HepG2 (cell line): Measurements from ENCODE around the gene DNAJC5. TPM values are rescaled to one million over a fixed set of nuclear protein-coding genes. Genes with fewer than 3 reads are reported as not detected.

ENCODE experiments used
- CSRNP2 ChIP-seq: sonication (generic); formaldehyde crosslinking; conservative IDR thresholded peaks from 2 replicates; pipeline ENCODE4 v1.8.0; 2022; ENCODE audit warnings: low read depth, missing genetic modification reagents
- ELF4 ChIP-seq: sonication (generic); formaldehyde crosslinking; IDR thresholded peaks from 2 replicates; pipeline ENCODE4 v1.5.0; 2020; ENCODE audit warnings: missing genetic modification reagents, mild to moderate bottlenecking, moderate library complexity, borderline replicate concordance
- EP300 ChIP-seq, 3 experiments: sonication (generic) in 1 of 3; formaldehyde crosslinking in 1 of 3; IDR thresholded peaks; 2 replicates each; pipeline versions ENCODE4 v1.5.1 to v1.6.1; 2011 to 2020; ENCODE audit warnings: low read depth in 2 of 3, low read length in 2 of 3, borderline replicate concordance in 1 of 3, improper control_type of control experiment in 1 of 3, mild to moderate bottlenecking in 1 of 3, missing genetic modification reagents in 1 of 3, moderate library complexity in 1 of 3
- GZF1 ChIP-seq: sonication (generic); formaldehyde crosslinking; IDR thresholded peaks from 2 replicates; pipeline ENCODE4 v1.5.1; 2020; ENCODE audit warnings: mild to moderate bottlenecking, missing genetic modification reagents
- HMG20A ChIP-seq: IDR thresholded peaks from 2 replicates; pipeline ENCODE4 v1.6.1; 2016; ENCODE audit warnings: borderline replicate concordance
- HNRNPH1 ChIP-seq: fragments of 200-400 bp; formaldehyde crosslinking; optimal IDR thresholded peaks from 2 replicates; pipeline ENCODE3; 2017; ENCODE audit warnings: mild to moderate bottlenecking, low read depth, low read length
- KDM3A ChIP-seq: IDR thresholded peaks from 2 replicates; pipeline ENCODE4 v1.6.1; 2018; ENCODE audit warnings: low read depth, missing compliant biosample characterization
- KDM5B ChIP-seq: sonication (generic); formaldehyde crosslinking; IDR thresholded peaks from 2 replicates; pipeline ENCODE4 v1.4.0; 2020; ENCODE audit warnings: missing genetic modification reagents, mild to moderate bottlenecking, borderline replicate concordance
- MTF1 ChIP-seq: sonication (generic); formaldehyde crosslinking; IDR thresholded peaks from 2 replicates; pipeline ENCODE4 v1.5.0; 2020; ENCODE audit warnings: missing genetic modification reagents
- NFIC ChIP-seq: IDR thresholded peaks from 2 replicates; pipeline ENCODE4 v1.6.1; 2012; ENCODE audit warnings: mild to moderate bottlenecking, low read length, inconsistent platforms
- NFYC ChIP-seq: IDR thresholded peaks from 2 replicates; pipeline ENCODE4 v1.6.1; 2016; ENCODE audit warnings: missing genetic modification reagents, missing compliant biosample characterization
- SMAD9 ChIP-seq: sonication (generic); formaldehyde crosslinking; IDR thresholded peaks from 2 replicates; pipeline ENCODE4 v1.5.1; 2020; ENCODE audit warnings: mild to moderate bottlenecking, missing genetic modification reagents
- ZNF225 ChIP-seq: sonication (generic); formaldehyde crosslinking; IDR thresholded peaks from 2 replicates; pipeline ENCODE4 v1.4.0; 2020; ENCODE audit warnings: mild to moderate bottlenecking, missing genetic modification reagents
- ZNF263 ChIP-seq: sonication (generic); formaldehyde crosslinking; IDR thresholded peaks from 2 replicates; pipeline ENCODE4 v1.4.0; 2020; ENCODE audit warnings: missing genetic modification reagents
- ZNF274 ChIP-seq: sonication (generic); formaldehyde crosslinking; IDR thresholded peaks from 2 replicates; pipeline ENCODE4 v1.5.1; 2020; ENCODE audit warnings: mild to moderate bottlenecking, missing genetic modification reagents
- ZNF276 ChIP-seq: sonication (generic); formaldehyde crosslinking; IDR thresholded peaks from 2 replicates; pipeline ENCODE4 v1.4.0; 2020; ENCODE audit warnings: mild to moderate bottlenecking, low read depth, missing genetic modification reagents
- ZNF350 ChIP-seq: sonication (generic); formaldehyde crosslinking; IDR thresholded peaks from 2 replicates; pipeline ENCODE4 v1.4.0; 2020; ENCODE audit warnings: mild to moderate bottlenecking, low read depth, missing genetic modification reagents, borderline replicate concordance
- ZNF382 ChIP-seq: sonication (generic); formaldehyde crosslinking; IDR thresholded peaks from 2 replicates; pipeline ENCODE4 v1.5.0; 2020; ENCODE audit warnings: missing genetic modification reagents, mild to moderate bottlenecking, borderline replicate concordance
- ZNF670 ChIP-seq: sonication (generic); formaldehyde crosslinking; IDR thresholded peaks from 2 replicates; pipeline ENCODE4 v1.8.0; 2022; ENCODE audit warnings: mild to moderate bottlenecking, missing genetic modification reagents, borderline replicate concordance
- ZNF713 ChIP-seq: sonication (generic); formaldehyde crosslinking; IDR thresholded peaks from 2 replicates; pipeline ENCODE4 v1.4.0; 2020; ENCODE audit warnings: mild to moderate bottlenecking, missing genetic modification reagents
- ZNF841 ChIP-seq: sonication (generic); formaldehyde crosslinking; IDR thresholded peaks from 2 replicates; pipeline ENCODE4 v1.8.1; 2023; ENCODE audit warnings: missing genetic modification reagents, borderline replicate concordance
- ZSCAN25 ChIP-seq: sonication (generic); formaldehyde crosslinking; IDR thresholded peaks from 2 replicates; pipeline ENCODE4 v1.8.0; 2022; ENCODE audit warnings: mild to moderate bottlenecking, missing genetic modification reagents
- ZSCAN30 ChIP-seq: sonication (generic); formaldehyde crosslinking; IDR thresholded peaks from 2 replicates; pipeline ENCODE4 v1.5.0; 2020; ENCODE audit warnings: mild to moderate bottlenecking, missing genetic modification reagents
- polyA plus RNA-seq, 8 experiments: library from polyadenylated mRNA; depleted of rRNA in 3 of 8; stranded (reverse) in 7 of 8; unstranded in 1 of 8; fragments of >200 nt; fragmentation: Illumina TruSeq in 4 of 8; extraction: Trizol in 4 of 8; gene quantifications; 2 replicates each; pipeline versions ENCODE4 v1.2.1 to v1.2.3, GENCODE V29; 2011 to 2016; ENCODE audit warnings: low read depth in 4 of 8, missing spikeins in 1 of 8, mixed read lengths in 1 of 8; ENCODE audit not compliant: insufficient read depth in 1 of 8
- total RNA-seq, 5 experiments: library from RNA; depleted of rRNA; stranded (reverse); fragments of >200 nt; fragmentation: Illumina TruSeq; extraction: Trizol; gene quantifications; 2 replicates each; pipeline ENCODE4 v1.2.3, GENCODE V29; 2016; ENCODE audit warnings: low read depth in 1 of 5
- TF ChIP-seq, protein P1 (sequence below): sonication (generic); formaldehyde crosslinking; IDR thresholded peaks from 2 replicates; pipeline ENCODE4 v1.5.0; 2020; ENCODE audit warnings: missing genetic modification reagents, mild to moderate bottlenecking, borderline replicate concordance
- TF ChIP-seq, protein P2 (sequence below): sonication (generic); formaldehyde crosslinking; IDR thresholded peaks from 2 replicates; pipeline ENCODE4 v1.5.0; 2020; ENCODE audit warnings: missing genetic modification reagents, mild to moderate bottlenecking, borderline replicate concordance

The DNAJC5 gene
- total and polyA plus RNA-seq, 2 of the 13 experiments (the other 11 are each of a cell fraction or from before 2014, with no cell fraction given) = 42.8 to 64.5 TPM

- TF ChIP-seq ZNF225 (CRISPR knock-in tag) = peak; percentile 58; the same call in 1 of the 2 replicates
- TF ChIP-seq SMAD9 = no peak
- no peak for TF ChIP-seq ZSCAN25
- TF ChIP-seq HNRNPH1 = no peak
- TF ChIP-seq NFIC = no peak
- no peak; the same call in 1 of the 2 replicates for TF ChIP-seq ZNF670 (CRISPR knock-in tag)
- TF ChIP-seq, protein P1, sequence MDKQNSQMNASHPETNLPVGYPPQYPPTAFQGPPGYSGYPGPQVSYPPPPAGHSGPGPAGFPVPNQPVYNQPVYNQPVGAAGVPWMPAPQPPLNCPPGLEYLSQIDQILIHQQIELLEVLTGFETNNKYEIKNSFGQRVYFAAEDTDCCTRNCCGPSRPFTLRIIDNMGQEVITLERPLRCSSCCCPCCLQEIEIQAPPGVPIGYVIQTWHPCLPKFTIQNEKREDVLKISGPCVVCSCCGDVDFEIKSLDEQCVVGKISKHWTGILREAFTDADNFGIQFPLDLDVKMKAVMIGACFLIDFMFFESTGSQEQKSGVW (CRISPR knock-in tag) = no peak
- TF ChIP-seq NFYC (CRISPR knock-in tag) = no peak
- TF ChIP-seq KDM5B (CRISPR knock-in tag) = peak; percentile 46
- no peak for TF ChIP-seq ELF4
- TF ChIP-seq ZNF841 = no peak
- no peak for TF ChIP-seq ZNF263 (CRISPR knock-in tag)
- TF ChIP-seq CSRNP2 (CRISPR knock-in tag) = no peak
- no peak for TF ChIP-seq MTF1 (CRISPR knock-in tag)
- no peak for TF ChIP-seq EP300 (IDR thresholded peaks at IDR 0.05; ENCODE audit: low read depth in 2 of 2, low read length in 2 of 2)
- no peak; the same call in 1 of the 2 replicates for TF ChIP-seq EP300 (CRISPR knock-in tag; IDR thresholded peaks at IDR 0.05; ENCODE audit: borderline replicate concordance)
- peak; percentile 90; the same call in 1 of the 2 replicates for TF ChIP-seq ZNF274 (CRISPR knock-in tag)
- no peak for TF ChIP-seq ZNF713
- peak; percentile 64; the same call in 1 of the 2 replicates for TF ChIP-seq GZF1 (CRISPR knock-in tag)
- TF ChIP-seq HMG20A (CRISPR knock-in tag) = no peak
- TF ChIP-seq ZNF350 = peak; percentile 60
- no peak for TF ChIP-seq KDM3A (CRISPR knock-in tag)
- no peak for TF ChIP-seq ZNF276
- TF ChIP-seq ZNF382 (CRISPR knock-in tag) = no peak
- TF ChIP-seq ZSCAN30 = no peak
- TF ChIP-seq, protein P2, sequence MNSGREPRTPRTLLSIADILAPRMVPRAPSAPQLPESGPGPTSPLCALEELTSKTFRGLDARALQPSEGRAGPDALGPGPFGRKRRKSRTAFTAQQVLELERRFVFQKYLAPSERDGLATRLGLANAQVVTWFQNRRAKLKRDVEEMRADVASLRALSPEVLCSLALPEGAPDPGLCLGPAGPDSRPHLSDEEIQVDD (CRISPR knock-in tag) = no peak; the same call in 1 of the 2 replicates
Measured at GRCh38 chr20:63969838-63970713, 75.2 kb downstream of the DNAJC5 start, which contains the start of gene ZNF512B (continued).
